OCI-LY1 (cell line): ENCODE measurements around the gene CRTAC1.

Experiments
- H2AFZ ChIP-seq: fragments of 200-600 bp; sonication (generic), shearing (Covaris generic); 2 replicates; pipeline ENCODE4 v1.6.0; 2014; ENCODE audit warnings: antibody characterized with exemption, mild to moderate bottlenecking, low read length
- H3F3A ChIP-seq: fragments of 200-600 bp; sonication (generic), shearing (Covaris generic); 2 replicates; pipeline ENCODE4 v1.6.0; 2014; ENCODE audit warnings: mild to moderate bottlenecking, antibody characterized with exemption, low read length, moderate library complexity; ENCODE audit not compliant: insufficient read depth
- H3K27ac ChIP-seq: fragments of 200-600 bp; sonication (generic); 2 replicates; pipeline ENCODE4 v1.5.1; 2014; ENCODE audit warnings: low read length, mixed run types, mild to moderate bottlenecking, low read depth; ENCODE audit not compliant: poor library complexity, severe bottlenecking
- H3K27me3 ChIP-seq: fragments of 200-600 bp; sonication (generic); 2 replicates; pipeline ENCODE4 v1.6.0; 2014; ENCODE audit warnings: antibody characterized with exemption, mild to moderate bottlenecking, low read length, moderate library complexity; ENCODE audit not compliant: insufficient read depth
- H3K36me3 ChIP-seq: fragments of 200-600 bp; sonication (generic); 2 replicates; pipeline ENCODE4 v1.6.1; 2014; ENCODE audit warnings: mild to moderate bottlenecking, antibody characterized with exemption, low read length, moderate library complexity, mixed read lengths; ENCODE audit not compliant: insufficient read depth
- H3K4me1 ChIP-seq: fragments of 200-600 bp; sonication (generic); 2 replicates; pipeline ENCODE4 v1.5.1; 2014; ENCODE audit warnings: mild to moderate bottlenecking, low read length, moderate library complexity; ENCODE audit not compliant: insufficient read depth, severe bottlenecking
- H3K4me2 ChIP-seq: fragments of 200-600 bp; sonication (generic), shearing (Covaris generic); 2 replicates; pipeline ENCODE4 v1.6.1; 2014; ENCODE audit warnings: low read length
- H3K4me3 ChIP-seq: fragments of 200-600 bp; sonication (generic); 2 replicates; pipeline ENCODE4 v1.5.1; 2014; ENCODE audit warnings: low read length, low read depth, mild to moderate bottlenecking, mixed read lengths; ENCODE audit not compliant: poor library complexity, severe bottlenecking
- H3K79me2 ChIP-seq: fragments of 200-600 bp; shearing (Covaris generic); 2 replicates; pipeline ENCODE4 v1.6.1; 2016; ENCODE audit warnings: mixed run types, low read length, mixed read lengths; ENCODE audit not compliant: insufficient read depth
- H3K9ac ChIP-seq: fragments of 200-600 bp; sonication (generic), shearing (Covaris generic); 2 replicates; pipeline ENCODE4 v1.6.1; 2014; ENCODE audit warnings: mild to moderate bottlenecking, low read length, mixed read lengths
- H3K9me2 ChIP-seq: fragments of 200-600 bp; sonication (generic), shearing (Covaris generic); 2 replicates; pipeline ENCODE4 v1.6.1; 2014; ENCODE audit warnings: low read depth, mild to moderate bottlenecking, low read length, mixed read lengths
- H3K9me3 ChIP-seq: fragments of 200-600 bp; shearing (Covaris generic); 2 replicates; pipeline ENCODE4 v1.6.1; 2014; ENCODE audit warnings: low read length, mixed read lengths
- H4K20me1 ChIP-seq: fragments of 200-600 bp; sonication (generic), shearing (Covaris generic); 2 replicates; pipeline ENCODE4 v1.6.0; 2016; ENCODE audit warnings: mild to moderate bottlenecking, low read length; ENCODE audit not compliant: insufficient read depth
- CTCF ChIP-seq: fragments of 200-600 bp; sonication (generic), shearing (Covaris generic); IDR thresholded peaks from 2 replicates; pipeline ENCODE4 v1.5.1; 2017; ENCODE audit warnings: mild to moderate bottlenecking, antibody characterized with exemption, low read length, moderate library complexity, mixed read lengths
- EZH2 ChIP-seq: fragments of 200-600 bp; sonication (generic), shearing (Covaris generic); IDR thresholded peaks from 2 replicates; pipeline ENCODE4 v1.8.0; 2017; ENCODE audit warnings: borderline replicate concordance, mixed run types, mild to moderate bottlenecking, antibody characterized with exemption, low read length, moderate library complexity, mixed read lengths

CRTAC1 gene

GRCh38 chr10:97960269-97961056 lies 70.0 kb downstream of the CRTAC1 start:
- no peak overlapping the region for H2AFZ ChIP-seq
- H3K4me2 ChIP-seq = no peak overlapping the region
- H3F3A ChIP-seq = no peaks in the 10 kb centered on the region
- H3K4me3 ChIP-seq = no peak overlapping the region
- H3K9me2 ChIP-seq = no peaks in the 10 kb centered on the region
- no peaks in the 10 kb centered on the region for H3K36me3 ChIP-seq
- H3K79me2 ChIP-seq = no peaks in the 10 kb centered on the region
- no peaks in the 10 kb centered on the region for H3K9me3 ChIP-seq
- no peaks in the 10 kb centered on the region for H3K4me1 ChIP-seq
- H3K27me3 ChIP-seq = no peaks in the 10 kb centered on the region
- H3K27ac ChIP-seq = no peak overlapping the region
- H3K9ac ChIP-seq = no peak overlapping the region
- no peaks in the 10 kb centered on the region for H4K20me1 ChIP-seq
- TF ChIP-seq EZH2 (no peak), CTCF (no peak)

- Histone ChIP-seq H3F3A (no peaks in the 10 kb centered on the region), H3K9me3 (no peaks in the 10 kb centered on the region), H2AFZ (no peak overlapping the region), H3K36me3 (no peaks in the 10 kb centered on the region), H3K79me2 (no peaks in the 10 kb centered on the region), H3K9me2 (no peaks in the 10 kb centered on the region), H3K27me3 (no peaks in the 10 kb centered on the region), H3K4me2 (no peak overlapping the region), H4K20me1 (no peaks in the 10 kb centered on the region), H3K4me3 (no peak overlapping the region), H3K9ac (no peak overlapping the region), H3K4me1 (no peaks in the 10 kb centered on the region), H3K27ac (no peak overlapping the region)
- TF ChIP-seq EZH2 = no peak
- no peak for TF ChIP-seq CTCF
Measured at GRCh38 chr10:97949462-97949861, 81.0 kb downstream of the CRTAC1 start.

GRCh38 chr10:97948822-97949221 lies 81.6 kb downstream of the CRTAC1 start:
- Histone ChIP-seq H3K9me3 (no peaks in the 10 kb centered on the region), H3K27me3 (no peaks in the 10 kb centered on the region)

More at GRCh38 chr10:97948822-97949221, 81.6 kb downstream of the CRTAC1 start:
- H3K4me1 ChIP-seq = no peaks in the 10 kb centered on the region
- no peak overlapping the region for H3K27ac ChIP-seq
- H3K9ac ChIP-seq = no peak overlapping the region
- H2AFZ ChIP-seq = no peak overlapping the region
- H3K4me3 ChIP-seq = no peak overlapping the region
- H4K20me1 ChIP-seq = no peaks in the 10 kb centered on the region
- no peaks in the 10 kb centered on the region for H3K9me2 ChIP-seq
- H3K79me2 ChIP-seq = no peaks in the 10 kb centered on the region
- no peaks in the 10 kb centered on the region for H3F3A ChIP-seq
- no peak for TF ChIP-seq EZH2
- TF ChIP-seq CTCF = no peak
- H3K36me3 ChIP-seq = no peaks in the 10 kb centered on the region
- no peak overlapping the region for H3K4me2 ChIP-seq
